HG03378 (cell line): ENCODE results near the gene ABTB1.
"Not testable (repeated sequence)": the region's sequence is repeated elsewhere in the genome, so short reads cannot be mapped to it uniquely, and the experiment has no call there.

Experiments
- ATAC-seq: cut with Tn5 transposase; IDR thresholded peaks from one replicate; pipeline ENCODE4 v1.9.1; 2021; ENCODE audit warnings: mild to moderate bottlenecking, moderate library complexity; ENCODE audit not compliant: unreplicated experiment

Gene ABTB1

DNA sequence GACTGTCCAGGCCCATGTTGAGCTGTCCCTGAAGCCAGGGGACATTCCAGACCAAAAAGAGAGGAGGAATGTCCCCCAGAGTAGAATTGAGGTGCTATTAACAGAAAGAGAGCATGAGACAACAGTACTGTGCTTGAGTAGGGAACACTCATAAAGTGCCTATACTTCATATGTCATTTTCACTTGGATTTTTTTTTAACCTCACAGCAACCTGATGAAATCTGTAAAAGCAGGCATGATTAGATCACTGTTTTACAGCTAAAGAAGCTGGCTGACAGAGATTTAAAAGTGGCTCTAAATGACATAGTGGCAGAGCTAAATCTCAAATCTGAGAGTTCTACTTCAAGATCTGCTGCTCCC lies 24.9 kb upstream of the ABTB1 start:
- no peak for ATAC-seq

DNA sequence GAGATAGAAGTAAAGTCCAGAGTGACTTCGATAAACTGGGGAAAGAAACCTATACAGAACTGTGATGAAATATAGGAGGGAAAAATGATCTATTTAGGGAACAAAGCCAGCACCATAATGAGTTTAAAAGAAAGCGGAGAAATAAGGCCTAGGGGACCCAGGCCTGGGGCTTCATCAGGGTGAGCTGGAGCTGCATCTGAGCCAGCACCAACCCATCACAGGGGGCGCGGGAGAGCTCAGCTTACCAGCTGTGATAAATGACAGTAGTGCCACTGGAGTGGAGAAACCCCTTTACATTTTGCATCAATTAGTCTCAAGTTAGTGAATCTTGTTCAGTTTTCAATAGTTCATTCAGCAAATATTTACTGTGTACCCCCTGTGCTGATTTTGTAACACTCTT lies 22.5 kb upstream of the ABTB1 start:
- no peak for ATAC-seq

- no peak for ATAC-seq
These were observed 21.1 kb upstream of the ABTB1 start for GRCh38 chr3:127651516-127652172.

DNA sequence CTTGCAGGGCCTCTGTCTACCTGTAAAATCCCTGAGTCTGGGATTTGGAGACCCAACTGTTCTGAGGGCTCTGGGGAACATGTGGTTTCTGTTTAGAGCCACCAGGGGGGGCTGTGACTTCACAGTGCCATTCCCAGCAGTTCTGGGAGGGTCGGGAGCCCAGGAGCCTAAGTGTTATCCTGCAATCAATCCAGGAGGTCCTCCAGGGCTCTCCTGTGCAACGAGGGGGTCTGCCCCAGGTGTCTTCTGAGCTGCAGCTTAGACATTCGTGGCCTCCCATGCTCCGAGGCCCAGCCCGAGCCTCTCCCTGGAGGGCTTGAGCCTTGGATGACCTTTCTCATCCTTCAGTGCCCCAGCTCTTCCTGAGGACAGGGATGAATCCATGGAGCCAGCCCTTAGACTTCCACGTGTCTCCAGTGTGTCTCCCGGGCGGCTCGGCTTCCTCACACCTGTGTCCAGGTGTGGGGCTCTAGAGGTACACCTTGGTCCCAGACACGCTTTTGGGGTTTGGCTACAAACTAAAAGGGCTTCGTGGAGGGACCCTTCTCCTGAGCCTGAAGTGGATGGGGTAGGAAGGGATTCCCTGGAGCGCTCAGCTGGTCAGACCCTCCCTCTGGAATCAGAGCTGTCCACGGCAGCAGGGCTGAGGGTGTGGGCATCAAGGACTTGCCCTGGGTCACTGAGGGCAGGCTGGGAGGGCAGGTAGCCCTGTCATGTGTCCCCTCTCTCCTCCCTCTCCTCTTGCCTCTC lies 20.3 kb upstream of the ABTB1 start:
- no peak for ATAC-seq

DNA sequence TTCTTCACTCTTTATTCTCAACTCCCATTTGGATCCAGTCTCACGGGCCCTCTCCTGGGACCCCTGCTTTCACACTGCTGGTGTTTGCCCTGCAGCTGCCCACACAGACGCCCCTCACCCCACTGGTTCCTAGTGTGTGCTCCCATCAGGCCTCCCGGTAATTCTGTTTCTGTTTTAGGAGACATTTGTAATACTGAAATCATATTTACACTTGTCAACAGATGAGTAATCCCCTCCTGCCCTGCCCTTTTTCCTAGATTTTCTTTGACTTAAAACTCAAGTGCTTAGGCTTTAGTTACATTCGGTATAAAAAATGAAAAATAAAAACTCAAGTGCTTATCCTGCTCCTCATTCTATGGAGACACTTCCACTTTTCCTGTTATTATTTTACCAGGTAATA lies 18.4 kb upstream of the ABTB1 start:
- ATAC-seq = no peak

GRCh38 chr3:127654993-127655392 lies 17.8 kb upstream of the ABTB1 start:
- ATAC-seq = not testable (repeated sequence)

- no peak for ATAC-seq
These were observed 17.1 kb upstream of the ABTB1 start for GRCh38 chr3:127655641-127656040.

DNA sequence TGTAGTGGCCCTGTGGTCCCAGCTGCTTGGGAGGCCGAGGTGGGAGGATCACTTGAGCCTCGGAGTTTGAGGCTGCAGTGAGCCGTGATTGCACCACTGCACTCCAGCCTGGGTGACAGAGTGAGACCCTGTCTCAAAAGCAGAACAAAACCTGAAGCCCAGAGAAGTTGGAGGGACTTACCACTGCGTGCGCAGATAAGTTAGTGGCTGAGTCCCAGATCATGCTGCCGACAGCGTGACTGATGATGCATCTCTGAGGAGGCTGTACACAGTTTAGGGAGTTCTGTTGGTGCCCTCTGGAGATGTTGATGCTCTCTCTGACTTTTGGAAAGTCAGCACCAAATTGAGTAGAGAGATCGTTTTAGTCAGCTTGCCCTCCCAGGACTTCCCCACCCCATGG lies 15.8 kb upstream of the ABTB1 start:
- ATAC-seq = no peak

DNA sequence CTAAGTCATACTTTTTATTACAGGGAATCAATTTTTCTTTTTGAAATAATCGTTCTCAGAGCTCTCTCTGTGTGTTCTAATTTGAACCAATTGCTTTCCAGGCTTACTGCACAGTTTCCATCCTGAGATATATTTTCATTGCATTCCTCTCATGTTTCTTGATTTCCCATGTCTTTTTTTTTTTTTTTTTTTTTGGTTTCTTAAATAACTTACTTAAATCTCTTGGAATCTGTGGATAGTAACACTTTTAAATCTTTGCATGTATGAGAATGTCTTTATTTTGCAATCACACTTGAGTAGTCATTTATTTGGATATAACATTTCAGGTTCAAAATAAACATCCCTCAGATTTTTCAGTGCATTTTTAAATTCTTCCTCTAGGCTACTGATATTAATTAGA lies 14.5 kb upstream of the ABTB1 start:
- ATAC-seq = no peak

DNA sequence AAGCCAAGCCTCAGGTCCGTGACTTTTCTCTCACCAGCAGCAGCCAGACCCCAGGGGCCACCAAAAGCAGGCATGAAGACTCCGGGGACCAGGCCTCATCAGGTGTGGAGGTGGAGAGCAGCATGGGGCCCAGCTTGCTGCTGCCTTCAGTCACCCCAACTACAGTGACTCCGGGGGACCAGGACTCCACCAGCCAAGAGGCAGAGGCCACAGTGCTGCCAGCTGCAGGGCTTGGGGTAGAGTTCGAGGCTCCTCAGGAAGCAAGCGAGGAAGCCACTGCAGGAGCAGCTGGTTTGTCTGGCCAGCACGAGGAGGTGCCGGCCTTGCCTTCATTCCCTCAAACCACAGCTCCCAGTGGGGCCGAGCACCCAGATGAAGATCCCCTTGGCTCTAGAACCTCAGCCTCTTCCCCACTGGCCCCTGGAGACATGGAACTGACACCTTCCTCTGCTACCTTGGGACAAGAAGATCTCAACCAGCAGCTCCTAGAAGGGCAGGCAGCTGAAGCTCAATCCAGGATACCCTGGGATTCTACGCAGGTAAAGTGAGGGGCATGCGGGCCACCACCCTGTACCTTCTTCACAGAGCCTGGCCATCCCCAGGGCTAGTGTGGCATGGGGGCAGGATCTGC lies 12.0 kb upstream of the ABTB1 start:
- ATAC-seq = no peak

DNA sequence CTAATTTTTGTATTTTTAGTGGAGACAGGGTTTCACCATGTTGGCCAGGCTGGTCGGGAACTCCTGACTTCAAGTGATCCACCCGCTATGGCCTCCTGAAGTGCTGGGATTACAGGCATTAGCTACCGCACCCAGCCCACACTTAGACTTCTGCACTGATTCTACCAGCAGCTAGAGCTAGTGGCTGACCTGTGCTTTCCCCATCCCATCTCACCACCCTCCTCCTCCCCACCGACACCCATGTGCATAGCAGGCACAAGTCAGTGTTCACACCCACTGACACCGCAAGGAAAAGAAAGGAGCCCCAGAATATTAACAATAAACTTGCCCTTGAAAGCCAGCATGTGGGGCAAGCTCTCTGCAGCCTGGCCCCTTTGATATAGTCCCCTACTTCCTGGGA lies 11.2 kb upstream of the ABTB1 start:
- ATAC-seq = no peak

- no peak for ATAC-seq
These were observed 10.7 kb upstream of the ABTB1 start for GRCh38 chr3:127662001-127662469.

DNA sequence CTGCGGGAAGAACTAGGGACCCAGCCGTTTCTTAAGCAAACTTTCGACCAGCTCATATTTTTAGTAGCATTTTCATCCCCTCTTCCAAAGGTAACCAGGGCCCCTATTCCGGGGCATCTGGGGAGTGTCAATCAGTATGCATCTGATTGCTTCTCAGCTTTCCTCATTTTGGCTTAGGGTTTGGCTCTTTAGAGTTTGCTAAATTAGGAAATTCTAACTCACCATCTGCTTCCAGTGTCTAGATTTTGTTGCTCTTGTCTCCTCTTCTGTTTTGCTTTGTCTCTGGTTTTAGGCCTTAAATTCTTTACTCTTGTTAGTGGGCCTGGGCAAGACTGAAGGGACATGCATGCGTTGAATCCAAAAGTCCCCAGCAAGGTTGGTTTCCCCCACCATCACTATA lies 9.6 kb upstream of the ABTB1 start:
- no peak for ATAC-seq

- ATAC-seq = no peak
These were observed 7.6 kb upstream of the ABTB1 start for GRCh38 chr3:127665165-127665564.

- no peak for ATAC-seq
These were observed 7.2 kb upstream of the ABTB1 start for GRCh38 chr3:127665586-127665985.

DNA sequence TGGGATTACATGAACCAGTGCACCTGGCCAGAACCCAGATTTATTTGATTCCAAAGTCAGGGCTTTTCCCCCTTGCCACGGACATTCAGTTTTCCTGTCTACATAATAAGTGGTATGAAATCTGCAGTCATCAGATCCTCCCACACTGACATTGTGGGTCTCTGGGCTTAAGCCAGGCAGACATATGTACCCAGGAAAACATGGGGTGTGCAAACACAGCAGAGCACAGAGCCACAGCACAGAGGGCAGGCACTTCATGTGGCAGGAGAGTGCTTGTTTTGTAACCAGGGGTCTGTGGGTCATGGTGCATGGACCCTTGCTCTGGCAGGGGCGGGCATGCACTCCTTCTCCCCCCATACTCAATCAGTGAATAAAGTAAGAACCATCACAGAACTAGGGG lies 6.1 kb upstream of the ABTB1 start:
- ATAC-seq = no peak

- ATAC-seq = no peak
These were observed 5.6 kb upstream of the ABTB1 start for GRCh38 chr3:127667119-127667681.

DNA sequence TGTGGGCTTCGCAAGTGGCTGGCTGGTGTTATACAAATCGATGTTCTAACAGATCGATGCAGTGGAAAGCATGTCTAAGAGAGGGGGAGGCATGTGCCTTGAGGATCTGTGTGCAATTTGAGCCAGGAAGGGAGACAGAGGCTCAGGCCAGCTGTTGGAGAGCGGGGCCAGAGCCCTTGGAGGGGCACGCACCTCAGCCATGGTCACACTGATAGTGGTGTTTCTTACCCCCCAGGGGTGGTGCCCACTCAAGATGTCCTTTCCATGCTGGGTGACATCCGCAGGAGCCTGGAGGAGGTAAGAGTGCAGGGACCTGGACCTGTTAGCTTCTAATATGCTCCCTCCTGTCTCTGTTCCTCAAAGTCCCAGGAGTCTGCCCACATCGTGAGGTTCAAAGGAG lies 3.8 kb upstream of the ABTB1 start:
- no peak for ATAC-seq

GRCh38 chr3:127669541-127670228 lies 3.1 kb upstream of the ABTB1 start:
- ATAC-seq = no peak

GRCh38 chr3:127670229-127670559 lies 2.6 kb upstream of the ABTB1 start:
- no peak for ATAC-seq

- no peak for ATAC-seq
These were observed 1.8 kb upstream of the ABTB1 start for GRCh38 chr3:127670761-127671522.
